ENCODE measurements around the gene RPTOR.

RPTOR gene

DNA sequence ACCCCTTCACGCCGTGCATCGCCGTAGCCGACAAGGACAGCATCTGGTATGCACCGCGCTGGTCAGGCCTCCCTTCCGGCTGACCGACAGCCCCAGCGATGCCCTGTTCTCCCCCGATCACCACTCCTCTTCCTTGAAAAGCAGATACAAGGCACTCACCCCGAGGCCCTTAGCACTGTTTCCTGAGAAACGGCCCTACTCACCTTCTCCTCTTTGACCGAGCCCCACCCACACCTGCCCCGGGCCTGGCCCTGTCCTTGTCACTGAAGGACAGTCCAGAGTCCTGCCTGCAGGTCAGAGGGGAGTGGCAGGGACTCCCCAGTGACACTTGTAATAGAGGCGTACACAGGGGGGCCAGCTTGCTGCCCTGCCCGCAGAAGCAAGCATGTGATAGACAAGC lies 401.1 kb downstream of the RPTOR start:
- intact Hi-C loops (cut with DNase I): no loop called here
- no peak for DNase-seq

DNA sequence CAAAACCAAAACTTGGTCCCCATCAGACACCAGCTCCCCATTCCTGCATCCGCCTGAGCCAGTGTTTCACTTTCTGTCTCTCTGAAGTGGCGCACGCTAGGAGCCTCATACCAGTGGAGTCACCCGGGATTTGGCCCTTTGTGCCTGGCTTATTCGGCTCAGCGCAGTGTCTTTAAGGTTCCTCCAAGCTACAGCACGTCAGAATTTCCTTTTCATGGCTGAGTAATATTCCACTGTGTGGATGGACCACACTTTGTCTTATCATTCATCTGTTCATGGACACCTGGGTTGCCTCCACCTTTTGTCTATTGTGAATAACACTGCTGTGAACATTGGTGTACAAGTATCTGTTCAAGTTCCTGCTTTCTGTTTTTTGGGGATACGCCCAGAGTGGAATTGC lies 401.8 kb downstream of the RPTOR start:
- no peak for DNase-seq
- intact Hi-C loops (cut with DNase I): no loop called here

DNA sequence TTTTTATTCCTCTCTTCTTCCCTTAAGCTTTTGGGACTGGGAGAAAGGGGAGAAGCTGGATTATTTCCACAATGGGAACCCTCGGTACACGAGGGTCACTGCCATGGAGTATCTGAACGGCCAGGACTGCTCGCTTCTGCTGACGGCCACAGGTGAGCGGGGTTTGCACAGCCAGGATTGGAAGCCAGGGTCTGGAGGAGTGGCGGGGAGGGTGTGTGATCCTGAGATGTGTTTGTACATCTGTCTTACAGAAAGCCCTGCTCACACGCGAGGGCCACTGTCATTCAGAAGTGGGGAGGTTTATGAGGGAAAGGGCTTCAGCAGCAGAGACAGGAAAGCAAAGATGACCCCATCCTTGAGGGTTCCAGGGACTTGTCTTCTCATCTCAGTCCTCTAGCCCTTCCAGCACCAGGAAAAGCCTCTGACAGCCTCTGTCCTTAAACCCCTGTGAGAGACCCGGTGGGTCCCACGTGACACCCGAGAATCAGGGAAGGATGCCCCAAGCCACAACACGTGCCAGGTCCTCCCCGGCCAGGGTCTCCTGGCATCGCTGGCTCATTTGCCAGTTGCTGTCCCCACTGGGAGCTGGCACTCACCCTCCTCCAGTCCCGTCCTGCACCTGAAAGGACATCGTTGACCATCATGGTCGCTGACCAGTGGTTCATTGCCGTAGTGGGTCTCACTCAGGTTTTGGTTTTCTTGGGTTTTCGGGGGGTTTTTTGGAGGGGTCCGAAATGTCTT lies 402.7 kb downstream of the RPTOR start:
- intact Hi-C loops (cut with DNase I): no loop called here
- DNase-seq: no peak

DNA sequence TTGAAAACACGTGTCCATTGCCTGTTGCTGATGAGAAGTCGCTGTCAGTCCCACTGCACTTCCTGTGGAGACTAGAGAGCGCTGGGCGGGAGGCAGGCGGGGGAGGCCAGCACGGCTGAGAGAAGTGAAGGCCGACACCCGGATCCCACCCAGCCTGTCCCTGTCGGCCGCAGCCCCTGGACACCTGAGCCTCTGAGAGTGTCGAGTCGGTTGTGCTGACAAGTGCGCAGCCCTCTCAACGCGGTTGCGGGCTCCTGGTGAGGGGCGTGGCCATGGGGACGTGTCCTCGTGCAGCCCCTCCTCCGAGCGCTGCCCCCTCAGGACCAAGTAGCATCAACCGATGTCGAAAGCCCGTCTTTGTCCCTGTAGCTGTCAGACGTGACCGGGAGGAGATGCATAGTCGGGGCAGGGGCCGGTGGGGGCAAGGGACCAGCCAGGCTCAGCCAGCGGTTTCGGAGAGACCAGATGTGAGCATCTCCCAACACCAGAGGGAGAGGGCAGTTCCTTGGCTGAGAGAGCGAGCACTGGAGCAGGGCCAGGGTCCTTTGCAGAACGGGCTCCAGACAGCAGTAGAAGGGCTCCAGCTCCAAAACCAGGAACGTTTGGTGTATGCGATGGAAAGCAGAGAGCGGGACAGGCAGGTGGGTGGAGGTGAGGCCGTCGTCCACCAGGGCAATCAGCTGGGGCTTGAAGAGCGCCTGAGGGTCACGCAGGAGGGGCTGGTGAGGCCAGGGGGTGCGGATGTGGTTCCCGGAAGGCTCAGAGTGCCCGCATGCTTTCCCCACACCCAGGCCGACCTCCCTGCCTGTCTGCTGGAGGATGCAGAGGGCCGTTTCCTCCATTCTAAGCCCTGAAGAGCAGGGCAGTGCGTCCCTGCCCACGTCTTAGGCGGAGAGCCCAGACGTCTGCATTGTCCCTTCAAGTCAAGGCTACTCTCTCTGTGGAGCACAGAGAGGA lies 403.7 kb downstream of the RPTOR start:
- intact Hi-C loops (cut with DNase I): no loop called here
- peak in 1 of 42 donors; percentile 22 for DNase-seq

DNA sequence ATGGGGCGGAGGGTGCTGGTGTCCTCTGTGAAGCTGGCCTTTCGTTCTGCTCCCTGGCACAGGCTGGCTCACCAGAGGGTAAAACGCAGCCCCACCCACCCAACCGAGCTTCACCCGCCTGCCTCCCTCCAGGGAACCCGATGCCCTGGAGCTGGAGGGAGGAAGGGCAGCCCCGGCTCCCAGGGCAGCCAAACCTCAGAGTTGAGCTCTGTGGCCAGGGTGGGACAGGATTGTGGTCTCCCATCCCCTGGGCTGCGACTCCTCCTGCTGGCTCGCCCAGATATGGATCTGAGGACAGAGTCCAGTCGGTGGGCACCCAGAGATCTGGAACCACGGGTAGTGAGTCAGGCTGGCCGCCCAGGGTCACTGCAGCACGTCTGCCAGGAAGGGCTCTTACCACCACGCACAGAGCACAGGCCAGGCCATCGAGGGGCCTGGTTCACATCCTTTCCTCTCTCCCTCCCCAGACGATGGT lies 404.4 kb downstream of the RPTOR start:
- peak in 2 of 42 donors; percentile 10 to 18 for DNase-seq

DNA sequence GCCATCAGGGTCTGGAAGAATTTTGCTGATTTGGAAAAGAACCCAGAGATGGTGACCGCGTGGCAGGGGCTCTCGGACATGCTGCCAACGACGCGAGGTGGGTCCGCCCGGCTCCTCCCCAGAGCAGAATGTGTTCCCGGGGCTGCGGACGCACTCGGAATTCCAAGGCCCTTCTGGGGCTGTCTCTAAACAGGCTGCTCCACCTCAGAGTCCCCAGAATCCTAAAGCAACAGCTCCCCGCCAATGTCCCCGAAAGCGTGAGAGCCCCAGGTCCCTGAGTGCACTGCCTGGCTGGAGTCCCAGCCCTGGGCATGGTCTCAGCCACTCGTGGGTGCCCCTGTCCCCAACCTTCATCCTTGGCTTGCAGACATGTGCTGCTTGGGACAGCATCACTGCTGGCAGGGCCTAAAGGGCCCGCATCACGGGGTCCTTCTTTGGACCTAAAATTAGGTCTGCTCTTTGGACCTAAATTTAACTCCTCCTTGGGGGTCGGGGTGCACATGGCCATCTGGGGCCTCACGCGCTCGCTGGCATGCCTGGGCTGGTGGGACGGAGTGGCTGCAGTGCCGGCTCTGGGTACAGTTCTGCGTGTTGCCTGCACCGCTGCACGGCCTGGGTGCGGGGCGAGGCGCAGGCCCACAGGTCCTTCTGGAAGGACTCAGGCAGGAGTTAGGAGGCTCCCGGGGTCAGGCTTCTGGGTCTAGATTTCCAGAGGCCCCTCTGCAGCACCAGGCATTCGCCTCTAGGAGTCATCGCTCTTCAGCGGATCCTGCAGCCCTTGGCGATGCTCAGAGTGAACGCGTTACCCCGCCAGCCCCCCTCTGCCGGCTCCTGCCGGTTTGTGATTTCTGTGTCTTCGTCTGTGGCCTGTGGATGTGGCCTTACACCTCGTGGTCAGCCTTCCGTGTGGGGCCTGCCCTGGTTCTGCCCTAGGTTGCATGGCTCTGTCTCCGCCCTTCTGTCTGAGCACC lies 405.1 kb downstream of the RPTOR start:
- intact Hi-C loops (cut with DNase I): no loop called here

More for the DNA sequence above, 404.4 kb downstream of the RPTOR start:
- intact Hi-C loops (cut with DNase I): no loop called here

DNA sequence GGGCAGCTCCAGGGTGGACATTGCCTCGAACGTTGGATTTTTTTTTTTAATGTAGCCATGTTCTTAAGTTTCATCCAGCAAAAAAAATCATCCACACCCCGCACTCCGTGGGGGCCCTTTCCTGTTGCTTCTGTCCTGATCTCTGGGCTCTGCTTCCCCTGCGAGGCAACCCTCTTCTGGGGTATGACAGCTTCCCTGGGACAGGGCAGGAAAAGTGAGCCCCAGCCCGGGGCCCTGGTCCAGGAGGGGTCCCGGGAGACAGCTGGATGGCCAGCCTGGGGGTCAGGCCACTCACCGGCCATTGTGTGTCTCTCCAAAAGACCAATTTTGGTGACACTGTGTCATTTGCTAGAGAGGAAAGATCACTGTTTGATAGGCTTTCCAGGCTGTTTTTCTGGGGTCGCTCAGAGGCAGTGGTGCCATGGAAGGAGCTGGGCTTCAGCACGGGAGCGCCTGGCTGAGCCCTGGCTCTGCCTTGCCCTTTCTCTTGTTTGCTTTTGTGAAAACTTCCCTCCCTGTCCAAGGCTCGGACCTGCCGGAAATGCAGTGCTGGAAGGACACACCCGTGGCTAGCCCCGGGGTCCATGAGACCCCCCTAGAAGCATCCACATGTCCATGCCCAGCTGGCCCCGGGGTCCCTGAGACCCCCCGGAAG lies 406.0 kb downstream of the RPTOR start:
- intact Hi-C loops (cut with DNase I): no loop called here
- peak in 4 of 42 donors; percentile 1 to 12 (median 6) for DNase-seq

More for the DNA sequence above, 405.1 kb downstream of the RPTOR start:
- DNase-seq: peak in 3 of 42 donors; percentile 11 to 20 (median 12)

DNA sequence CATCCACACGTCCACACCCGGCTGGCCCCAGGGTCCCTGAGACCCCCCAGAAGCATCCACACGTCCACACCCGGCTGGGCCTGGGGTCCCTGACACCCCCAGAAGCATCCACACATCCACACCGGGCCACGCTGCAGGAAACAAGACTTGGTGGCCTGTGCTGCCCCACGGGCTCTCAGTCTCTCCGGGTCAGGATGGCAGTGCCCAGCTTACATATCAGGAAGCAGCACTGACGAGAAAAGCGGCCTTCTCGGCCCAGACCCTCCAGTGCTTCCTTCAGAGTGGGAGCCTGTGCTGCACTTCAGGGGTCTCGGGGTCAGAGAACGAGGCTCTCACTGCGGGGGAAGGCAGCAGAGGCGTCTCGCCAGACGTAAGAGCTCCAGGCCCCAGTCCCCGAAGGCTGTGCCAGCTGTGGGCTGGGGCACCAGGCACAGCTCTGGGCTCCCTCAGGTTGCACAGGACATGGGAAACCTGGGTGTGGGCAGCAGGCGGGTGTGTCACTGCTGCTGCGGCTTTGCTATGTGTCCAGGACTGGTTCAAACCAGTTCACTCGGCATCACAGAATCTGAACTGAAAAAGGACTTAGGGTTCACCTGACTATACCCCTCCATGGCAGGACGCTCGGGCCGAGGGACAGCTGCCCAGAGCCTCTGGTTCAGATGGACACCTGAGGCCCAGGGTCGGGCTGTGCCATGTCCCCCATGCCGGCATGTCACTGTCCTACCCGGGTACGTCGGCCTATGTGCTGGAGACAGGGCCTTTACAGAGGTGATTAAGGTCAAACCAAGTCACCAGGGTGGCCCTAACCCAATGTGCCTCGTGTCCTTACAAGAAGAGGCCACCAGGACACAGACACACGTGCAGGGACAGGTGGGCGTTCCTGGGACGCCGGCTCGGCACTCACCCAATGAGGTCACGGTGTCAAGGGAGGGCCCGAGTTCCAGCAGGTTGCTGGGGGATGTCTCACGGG lies 406.8 kb downstream of the RPTOR start:
- intact Hi-C loops (cut with DNase I): no loop called here
- DNase-seq: peak in 3 of 42 donors; percentile 6 to 9 (median 8)

DNA sequence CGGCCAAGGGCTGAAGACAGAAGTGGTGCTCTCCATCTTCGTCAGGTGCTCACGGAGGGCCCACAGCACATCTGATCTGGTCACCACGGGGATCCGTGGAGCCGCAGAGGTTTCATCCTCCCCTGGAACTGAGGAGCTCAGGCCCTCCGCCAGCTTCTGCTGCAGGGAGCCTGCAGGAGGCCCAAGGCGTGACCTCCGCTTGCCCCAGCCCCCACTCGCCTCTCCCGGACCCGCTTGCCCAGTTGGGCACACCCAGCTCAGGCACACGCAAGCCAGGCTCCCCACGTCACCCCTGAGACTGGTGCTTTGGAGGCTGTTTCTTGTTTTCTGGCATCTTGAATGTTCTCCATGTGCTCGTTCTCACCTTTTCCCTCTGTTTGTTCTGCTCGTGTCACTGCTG lies 407.7 kb downstream of the RPTOR start:
- peak in 4 of 42 donors; percentile 2 to 14 (median 7) for DNase-seq
- intact Hi-C loops (cut with DNase I): no loop called here

DNA sequence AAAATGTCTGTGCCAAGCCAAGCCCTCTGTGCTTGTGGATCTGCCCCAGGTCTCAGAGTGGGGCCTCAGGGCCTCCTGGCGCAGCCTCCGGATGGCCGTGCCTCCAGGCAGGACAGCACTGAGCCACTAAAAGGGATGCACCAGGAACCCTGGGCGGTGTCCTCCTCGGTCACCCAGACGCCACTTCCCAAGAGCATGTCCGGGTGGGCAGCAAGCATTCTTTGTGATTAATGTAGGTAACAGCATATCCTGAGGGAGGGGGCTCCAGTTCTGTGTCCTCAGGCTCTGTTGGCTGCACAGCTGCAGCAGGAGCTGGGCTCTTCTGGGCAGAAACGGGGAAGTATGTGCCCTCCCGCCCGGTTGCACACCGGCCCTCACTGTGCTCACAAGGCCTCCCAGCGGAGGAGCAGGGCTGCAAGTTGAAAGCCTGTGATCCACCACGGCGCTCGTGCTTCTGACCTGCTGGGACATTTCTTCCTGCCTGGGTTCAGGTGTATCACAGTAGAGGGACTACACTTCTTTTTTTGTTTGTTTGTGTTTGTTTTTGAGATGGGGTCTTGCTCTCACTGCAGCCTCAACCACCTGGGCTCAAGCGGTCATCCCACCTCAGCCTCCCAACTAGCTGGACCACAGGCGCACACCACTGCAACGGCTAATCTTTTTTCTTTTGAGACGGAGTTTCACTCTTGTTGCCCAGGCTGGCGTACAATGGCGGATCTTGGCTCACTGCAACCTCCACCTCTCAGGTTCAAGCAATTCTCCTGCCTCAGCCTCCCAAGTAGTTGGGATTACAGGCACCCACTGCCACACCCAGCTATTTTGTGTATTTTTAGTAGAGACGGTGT lies 409.1 kb downstream of the RPTOR start:
- intact Hi-C loops (cut with DNase I): no loop called here

DNA sequence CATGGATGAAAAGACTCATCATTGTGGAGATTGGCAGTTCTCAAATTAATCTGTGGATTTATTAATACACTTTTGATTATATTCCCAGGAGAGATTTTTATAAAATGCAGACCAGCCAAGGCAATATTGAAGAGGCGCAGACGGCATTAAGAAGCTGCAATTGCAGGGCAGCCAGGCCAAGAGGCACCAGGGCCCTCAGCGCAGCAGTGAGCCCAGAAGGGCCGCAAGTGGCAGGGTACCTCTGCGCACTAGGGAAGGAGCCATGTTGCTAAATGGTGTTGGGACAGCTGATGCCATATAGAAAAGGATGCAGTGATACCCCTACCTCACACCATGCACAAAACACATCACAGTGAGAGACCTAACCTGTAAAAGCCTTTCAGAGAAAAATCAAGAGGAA lies 410.4 kb downstream of the RPTOR start:
- peak in 1 of 42 donors; percentile 7 for DNase-seq
- intact Hi-C loops (cut with DNase I): no loop called here

More for the DNA sequence above, 409.1 kb downstream of the RPTOR start:
- DNase-seq: peak in 2 of 42 donors; percentile 1 to 2

DNA sequence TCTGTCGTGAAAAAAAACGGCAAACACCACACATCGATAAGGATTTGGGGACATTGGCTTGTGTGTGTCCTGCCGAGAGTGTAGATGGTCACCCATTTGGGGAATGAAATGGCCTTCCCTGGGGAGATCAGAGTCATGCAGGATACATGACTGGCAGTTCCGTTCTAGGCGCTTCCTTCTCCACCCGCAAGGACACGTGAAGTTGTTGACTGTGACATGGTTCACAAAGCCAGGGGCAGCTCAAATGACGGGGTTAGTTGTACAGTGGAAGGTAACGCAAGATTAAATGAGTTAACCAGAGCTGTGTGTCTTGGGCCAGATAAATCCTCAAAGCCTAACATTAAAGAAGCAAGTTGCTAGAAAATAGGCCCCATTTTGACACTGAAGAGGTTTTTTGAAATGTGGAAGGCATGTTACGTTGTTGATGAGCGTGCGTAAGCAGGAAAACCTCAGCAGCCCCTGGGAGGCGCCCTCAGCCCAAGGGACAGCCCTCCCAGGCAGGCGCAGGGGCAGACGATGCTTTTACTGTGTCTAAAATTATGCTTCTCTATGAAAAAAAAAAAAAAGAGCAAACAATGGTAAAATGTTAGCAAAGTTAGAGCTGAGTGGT lies 411.1 kb downstream of the RPTOR start:
- intact Hi-C loops (cut with DNase I): no loop called here
- peak in 1 of 42 donors; percentile 11 for DNase-seq

DNA sequence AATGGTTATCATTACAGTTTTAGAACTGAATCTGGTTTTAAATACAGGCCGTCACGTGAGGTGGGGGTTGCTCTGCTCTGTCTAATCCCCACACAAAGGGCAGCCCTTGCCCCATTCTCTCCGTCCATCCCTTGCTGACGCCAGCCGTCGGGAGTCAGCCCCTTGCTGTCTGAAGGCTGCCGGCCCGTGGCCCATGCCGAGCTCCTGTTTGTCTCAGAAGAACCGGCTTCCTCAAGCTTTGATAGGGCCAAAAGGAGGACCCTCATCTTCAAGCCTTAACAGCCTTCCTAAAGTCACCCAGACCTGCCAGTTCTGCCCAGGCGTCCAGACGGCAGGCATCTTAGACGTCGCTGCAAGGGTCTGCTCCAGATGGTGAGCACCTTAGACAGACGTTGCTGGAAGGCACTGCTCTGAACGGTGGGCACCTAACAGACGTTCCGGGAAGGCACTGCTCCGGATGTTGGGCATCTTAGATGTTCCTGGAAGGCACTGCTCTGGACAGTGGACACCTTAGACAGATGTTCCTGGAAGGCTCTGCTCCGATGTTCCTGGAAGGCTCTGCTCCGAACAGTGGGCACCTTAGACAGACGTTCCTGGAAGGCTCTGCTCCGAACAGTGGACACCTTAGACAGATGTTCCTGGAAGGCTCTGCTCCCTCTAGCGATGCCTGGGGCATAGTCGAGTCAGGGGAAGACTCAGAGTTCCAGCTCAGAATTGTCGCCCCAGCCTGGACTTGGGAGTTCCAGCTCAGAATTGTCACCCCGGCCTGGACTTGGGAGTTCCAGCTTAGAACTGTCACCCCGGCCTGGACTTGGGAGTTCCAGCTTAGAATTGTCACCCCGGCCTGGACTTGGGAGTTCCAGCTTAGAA lies 411.9 kb downstream of the RPTOR start:
- peak in 1 of 42 donors; percentile 12 for DNase-seq
- intact Hi-C loops (cut with DNase I): no loop called here

DNA sequence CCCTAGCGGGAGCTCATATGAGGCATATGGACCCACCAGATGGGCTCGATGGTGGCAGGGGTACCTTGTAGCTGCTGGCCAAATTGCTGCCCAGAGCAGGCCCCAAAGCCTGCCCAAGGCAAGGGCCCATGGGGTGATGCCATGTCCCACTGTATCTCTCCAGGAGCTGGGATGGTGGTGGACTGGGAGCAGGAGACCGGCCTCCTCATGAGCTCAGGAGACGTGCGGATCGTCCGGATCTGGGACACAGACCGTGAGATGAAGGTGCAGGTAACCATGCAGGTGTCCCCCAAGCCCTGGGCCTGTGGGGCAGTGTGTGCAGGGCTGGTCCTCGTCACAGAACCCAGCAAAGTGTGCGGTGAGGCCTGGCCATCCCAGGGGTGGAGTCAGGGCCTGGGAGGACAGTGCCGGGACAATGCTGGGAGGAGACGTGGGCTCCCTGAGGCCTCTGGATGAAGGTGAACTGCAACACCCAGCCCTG lies 412.9 kb downstream of the RPTOR start:
- intact Hi-C loops (cut with DNase I): no loop called here
- peak in 1 of 42 donors; percentile 13 for DNase-seq

Data from head of caudate nucleus (tissue), 42 donors.